HFFc6 (cell line): ENCODE data around the gene ACOT7. TPM values are rescaled to one million over a fixed set of nuclear protein-coding genes. Genes with fewer than 3 reads are reported as not detected.

Experiments used
- DNase-seq: peaks from one replicate; pipeline ENCODE4 v3.0.0-alpha.2; 2018
- H3K27ac Mint-ChIP-seq: 2 replicates; pipeline ENCODE4 v1.8.0; 2020; ENCODE audit warnings: mild to moderate bottlenecking, mixed read lengths
- H3K27me3 Mint-ChIP-seq: 2 replicates; pipeline ENCODE4 v1.8.0; 2021; ENCODE audit warnings: mild to moderate bottlenecking, moderate library complexity, mixed read lengths; ENCODE audit not compliant: insufficient read depth
- H3K36me3 Mint-ChIP-seq: 2 replicates; pipeline ENCODE4 v1.8.0; 2021; ENCODE audit warnings: low read depth, mixed read lengths
- H3K4me1 Mint-ChIP-seq: 2 replicates; pipeline ENCODE4 v1.8.0; 2020; ENCODE audit warnings: low read depth, mixed read lengths
- H3K4me3 Mint-ChIP-seq: 2 replicates; pipeline ENCODE4 v1.8.0; 2020; ENCODE audit warnings: mild to moderate bottlenecking, moderate library complexity, mixed read lengths
- H3K9me3 Mint-ChIP-seq: 2 replicates; pipeline ENCODE4 v1.8.0; 2020; ENCODE audit warnings: mild to moderate bottlenecking, mixed read lengths
- CTCF ChIP-seq: fragments of 200-600 bp; sonication (generic); IDR thresholded peaks from 2 replicates; pipeline ENCODE4 v1.5.0; 2021; ENCODE audit warnings: antibody characterized with exemption, mild to moderate bottlenecking
- total RNA-seq, 6 experiments: library from RNA; stranded (reverse); fragmentation: NEBNext Ultra II Directional; extraction: Animal tissue kit (Norgen Biotek cat#: 25700); gene quantifications; 2 replicates in 1 of 6; 3 replicates in 5 of 6; pipeline ENCODE4 v1.2.3, GENCODE V29; 2021

ACOT7 gene
- total RNA-seq, 6 experiments from 2014 or later, result 103 to 125 (median 111) TPM

- peaks cover 13% of the 10 kb centered on the region for H3K4me1 Mint-ChIP-seq
- no peak overlapping the region for H3K27ac Mint-ChIP-seq
- H3K27me3 Mint-ChIP-seq, result peaks cover 17% of the 10 kb centered on the region
- no peaks in the 10 kb centered on the region for H3K36me3 Mint-ChIP-seq
- no peak for DNase-seq
- H3K4me3 Mint-ChIP-seq, result no peak overlapping the region
- TF ChIP-seq CTCF, result no peak
- H3K9me3 Mint-ChIP-seq, result no peaks in the 10 kb centered on the region
These were observed 154.3 kb downstream of the ACOT7 start for GRCh38 chr1:6239213-6239752.

GRCh38 chr1:6237093-6237492 lies 156.5 kb downstream of the ACOT7 start:
- Mint-ChIP-seq H3K36me3 (peaks cover 11% of the 10 kb centered on the region; the same call in 1 of the 2 replicates), H3K4me3 (no peak overlapping the region), H3K4me1 (peaks cover 26% of the 10 kb centered on the region), H3K27ac (no peak overlapping the region), H3K27me3 (peaks cover 11% of the 10 kb centered on the region), H3K9me3 (no peaks in the 10 kb centered on the region)
- TF ChIP-seq CTCF, result no peak
- DNase-seq, result no peak

GRCh38 chr1:6235296-6235677 lies 158.3 kb downstream of the ACOT7 start:
- H3K4me3 Mint-ChIP-seq, result peak overlapping the region; percentile 93
- peaks cover 11% of the 10 kb centered on the region; the same call in 1 of the 2 replicates for H3K36me3 Mint-ChIP-seq
- peak overlapping the region; percentile 76 for H3K27ac Mint-ChIP-seq
- H3K27me3 Mint-ChIP-seq, result 0 out of 2 replicates have a peak, but pooled peaks cover 3% of the 10 kb centered on the region
- H3K4me1 Mint-ChIP-seq, result peaks cover 25% of the 10 kb centered on the region
- TF ChIP-seq CTCF, result no peak
- no peak for DNase-seq
- no peaks in the 10 kb centered on the region for H3K9me3 Mint-ChIP-seq

GRCh38 chr1:6234502-6235295 lies 158.9 kb downstream of the ACOT7 start:
- peak overlapping the region; percentile 93 for H3K4me3 Mint-ChIP-seq
- H3K27me3 Mint-ChIP-seq, result 0 out of 2 replicates have a peak, but pooled peaks cover 3% of the 10 kb centered on the region
- peak; percentile 11 for DNase-seq
- no peaks in the 10 kb centered on the region for H3K9me3 Mint-ChIP-seq
- no peak for TF ChIP-seq CTCF
- H3K4me1 Mint-ChIP-seq, result peaks cover 22% of the 10 kb centered on the region
- H3K36me3 Mint-ChIP-seq, result peaks cover 11% of the 10 kb centered on the region; the same call in 1 of the 2 replicates
- peak overlapping the region; percentile 76 for H3K27ac Mint-ChIP-seq

- no peak for TF ChIP-seq CTCF
- peaks cover 11% of the 10 kb centered on the region; the same call in 1 of the 2 replicates for H3K36me3 Mint-ChIP-seq
- H3K27ac Mint-ChIP-seq, result no peak overlapping the region; the same call in 1 of the 2 replicates
- no peak for DNase-seq
- H3K4me1 Mint-ChIP-seq, result peaks cover 22% of the 10 kb centered on the region
- H3K9me3 Mint-ChIP-seq, result no peaks in the 10 kb centered on the region
- no peak overlapping the region for H3K4me3 Mint-ChIP-seq
- H3K27me3 Mint-ChIP-seq, result no peaks in the 10 kb centered on the region
These were observed 160.2 kb downstream of the ACOT7 start for GRCh38 chr1:6233376-6233775.
